NCI-H2081 treated with DMSO at 0.1 percent for 48 hours (cell line): ENCODE data around the gene MACROH2A1.

Experiments used
- DNase-seq: peaks from one replicate; lab custom pipeline; 2025; lab: John Stamatoyannopoulos, UW

The MACROH2A1 gene

GRCh38 chr5:135355169-135355568, 43.9 kb downstream of the MACROH2A1 start:
- DNase-seq, result no peak

- no peak for DNase-seq
Observed at GRCh38 chr5:135353952-135354721, 44.9 kb downstream of the MACROH2A1 start.

- DNase-seq, result no peak
Observed at GRCh38 chr5:135350536-135350935, 48.5 kb downstream of the MACROH2A1 start.

- DNase-seq, result no peak
Observed at GRCh38 chr5:135349886-135350285, 49.1 kb downstream of the MACROH2A1 start.

- no peak for DNase-seq
Observed at GRCh38 chr5:135349451-135349850, 49.6 kb downstream of the MACROH2A1 start.

- DNase-seq, result no peak
Observed at GRCh38 chr5:135348918-135349317, 50.1 kb downstream of the MACROH2A1 start.

- DNase-seq, result no peak
Observed at GRCh38 chr5:135347392-135347791, 51.6 kb downstream of the MACROH2A1 start.

- DNase-seq, result no peak
Observed at GRCh38 chr5:135345956-135346731, 52.9 kb downstream of the MACROH2A1 start.

- no peak for DNase-seq
Observed at GRCh38 chr5:135344349-135344748, 54.7 kb downstream of the MACROH2A1 start.

- DNase-seq, result no peak
Observed at GRCh38 chr5:135343413-135343812, 55.6 kb downstream of the MACROH2A1 start.

GRCh38 chr5:135342551-135342875, 56.5 kb downstream of the MACROH2A1 start:
- DNase-seq, result no peak

GRCh38 chr5:135341696-135342550, 57.1 kb downstream of the MACROH2A1 start:
- no peak for DNase-seq

GRCh38 chr5:135341016-135341666, 57.9 kb downstream of the MACROH2A1 start:
- no peak for DNase-seq

- DNase-seq, result no peak
Observed at GRCh38 chr5:135340568-135340967, 58.5 kb downstream of the MACROH2A1 start.

- DNase-seq, result no peak
Observed at GRCh38 chr5:135339623-135340022, 59.4 kb downstream of the MACROH2A1 start.

- DNase-seq, result no peak
Observed at GRCh38 chr5:135339189-135339588, 59.8 kb downstream of the MACROH2A1 start.

GRCh38 chr5:135337064-135337463, 62.0 kb downstream of the MACROH2A1 start:
- no peak for DNase-seq

GRCh38 chr5:135335031-135335828, 63.8 kb downstream of the MACROH2A1 start:
- DNase-seq, result no peak

- DNase-seq, result no peak
Observed at GRCh38 chr5:135333732-135334515, 65.1 kb downstream of the MACROH2A1 start.

- peak; percentile 15 for DNase-seq
Observed at GRCh38 chr5:135332519-135333150, 66.4 kb downstream of the MACROH2A1 start.
